SK-N-SH (cell line): Measurements from ENCODE around the gene SNX6. TPM values are rescaled to one million over a fixed set of nuclear protein-coding genes. Genes with fewer than 3 reads are reported as not detected.

ENCODE experiments used
- CTCF ChIA-PET: fragments of 300-600, 350-600 bp; formaldehyde crosslinking; extraction: SDS; loops from one replicate; lab custom pipeline; 2021; lab: Yijun Ruan, JAX
- POLR2A ChIA-PET: fragments of 350-600 bp; sonication (Branson Sonifier 250); formaldehyde crosslinking; extraction: SDS; loops from one replicate; lab custom pipeline; 2020; ENCODE audit warnings: antibody characterized with exemption, inconsistent platforms; lab: Yijun Ruan, JAX
- DNase-seq: peaks from one replicate; pipeline ENCODE4 v3.0.0; 2012
- H2AFZ ChIP-seq: fragments of 200-600 bp; sonication (generic); 2 replicates; pipeline ENCODE4 v1.8.1; 2016; ENCODE audit warnings: antibody characterized with exemption, mild to moderate bottlenecking, low read depth
- H3F3A ChIP-seq: fragments of 200-600 bp; sonication (generic); replicated peaks from 2 replicates; pipeline ENCODE3; 2016; ENCODE audit warnings: antibody characterized with exemption, mild to moderate bottlenecking; ENCODE audit not compliant: insufficient read depth
- H3K27ac ChIP-seq, 2 experiments: fragments of 200-500 bp in 1 of 2; fragments of 200-600 bp in 1 of 2; sonication (Bioruptor generic) in 1 of 2; sonication (generic), shearing (Covaris generic) in 1 of 2; 2 replicates each; pipeline versions ENCODE4 v1.5.1 to v1.6.1; 2014 to 2016; ENCODE audit warnings: low read depth in 2 of 2, inconsistent platforms in 1 of 2, low read length in 1 of 2, mild to moderate bottlenecking in 1 of 2, mixed read lengths in 1 of 2
- H3K27me3 ChIP-seq: fragments of 200-600 bp; sonication (generic), shearing (Covaris generic); 2 replicates; pipeline ENCODE4 v1.6.1; 2016; ENCODE audit warnings: mixed run types; ENCODE audit not compliant: insufficient read depth
- H3K36me3 ChIP-seq, 2 experiments: fragments of 200-500 bp in 1 of 2; fragments of 200-600 bp in 1 of 2; sonication (Bioruptor generic) in 1 of 2; sonication (generic) in 1 of 2; replicated peaks in 1 of 2; 2 replicates each; pipeline versions ENCODE3 to v1.5.1; 2014 to 2016; ENCODE audit warnings: low read length in 1 of 2, mild to moderate bottlenecking in 1 of 2; ENCODE audit not compliant: insufficient read depth in 2 of 2, control insufficient read depth in 1 of 2
- H3K4me1 ChIP-seq, 2 experiments: fragments of 200-500 bp in 1 of 2; fragments of 200-600 bp in 1 of 2; sonication (Bioruptor generic) in 1 of 2; sonication (generic), shearing (Covaris generic) in 1 of 2; 2 replicates each; pipeline versions ENCODE4 v1.5.1 to v1.6.1; 2014 to 2016; ENCODE audit warnings: low read depth in 1 of 2, low read length in 1 of 2, mixed run types in 1 of 2; ENCODE audit not compliant: insufficient read depth in 2 of 2, control insufficient read depth in 1 of 2
- H3K4me2 ChIP-seq: fragments of 200-600 bp; sonication (generic), shearing (Covaris generic); 2 replicates; pipeline ENCODE4 v1.6.1; 2017; ENCODE audit warnings: mixed run types
- H3K4me3 ChIP-seq, 2 experiments: fragments of 200-500 bp in 1 of 2; fragments of 200-600 bp in 1 of 2; sonication (Bioruptor generic) in 1 of 2; sonication (generic), shearing (Covaris generic) in 1 of 2; 2 replicates each; pipeline versions ENCODE4 v1.5.1 to v1.8.1; 2014 to 2016; ENCODE audit warnings: low read depth in 2 of 2, inconsistent platforms in 1 of 2, low read length in 1 of 2, mild to moderate bottlenecking in 1 of 2, mixed read lengths in 1 of 2, moderate library complexity in 1 of 2
- H3K79me2 ChIP-seq: fragments of 200-600 bp; sonication (generic); 2 replicates; pipeline ENCODE4 v1.8.1; 2017; ENCODE audit warnings: mild to moderate bottlenecking; ENCODE audit not compliant: insufficient read depth
- H3K9ac ChIP-seq: fragments of 200-600 bp; sonication (generic); 2 replicates; pipeline ENCODE4 v1.6.1; 2017; ENCODE audit warnings: mixed run types
- H3K9me2 ChIP-seq: fragments of 200-600 bp; sonication (generic); 2 replicates; pipeline ENCODE4 v1.6.1; 2017; ENCODE audit warnings: mixed run types
- H3K9me3 ChIP-seq: fragments of 200-600 bp; sonication (generic); 2 replicates; pipeline ENCODE4 v1.6.1; 2017; ENCODE audit warnings: mixed run types, mild to moderate bottlenecking, moderate library complexity
- H4K20me1 ChIP-seq: fragments of 200-600 bp; sonication (generic); 2 replicates; pipeline ENCODE4 v1.6.1; 2017; ENCODE audit warnings: mild to moderate bottlenecking, mixed run types; ENCODE audit not compliant: insufficient read depth
- CHD2 ChIP-seq: fragments of 150-350 bp; IDR thresholded peaks from 2 replicates; pipeline ENCODE4 v1.6.1; 2018; ENCODE audit warnings: low read length; ENCODE audit not compliant: partially characterized antibody
- CTCF ChIP-seq: fragments of 200-600 bp; sonication (generic); IDR thresholded peaks from 2 replicates; pipeline ENCODE4 v1.6.1; 2017; ENCODE audit warnings: antibody characterized with exemption, mild to moderate bottlenecking, moderate library complexity
- ELF1 ChIP-seq: IDR thresholded peaks from 2 replicates; pipeline ENCODE4 v1.4.0; 2012
- FOSL2 ChIP-seq: IDR thresholded peaks from 2 replicates; pipeline ENCODE4 v1.4.0; 2012; ENCODE audit warnings: low read depth, mild to moderate bottlenecking, moderate library complexity, borderline replicate concordance
- FOXM1 ChIP-seq: IDR thresholded peaks from 2 replicates; pipeline ENCODE4 v1.4.0; 2012; ENCODE audit warnings: low read depth, mild to moderate bottlenecking
- GABPA ChIP-seq: IDR thresholded peaks from 2 replicates; pipeline ENCODE4 v1.4.0; 2012; ENCODE audit warnings: low read depth, mild to moderate bottlenecking
- MAX ChIP-seq: IDR thresholded peaks from 2 replicates; pipeline ENCODE4 v1.4.0; 2012; ENCODE audit warnings: low read depth
- MEF2A ChIP-seq: IDR thresholded peaks from 2 replicates; pipeline ENCODE4 v1.4.0; 2012; ENCODE audit warnings: low read depth, borderline replicate concordance
- MXI1 ChIP-seq: IDR thresholded peaks from 2 replicates; pipeline ENCODE4 v1.6.1; 2012; ENCODE audit warnings: mild to moderate bottlenecking, low read depth, low read length, improper control_type of control experiment
- NFIC ChIP-seq: IDR thresholded peaks from 2 replicates; pipeline ENCODE4 v1.4.0; 2012; ENCODE audit warnings: borderline replicate concordance
- NRF1 ChIP-seq: IDR thresholded peaks from 2 replicates; pipeline ENCODE4 v1.6.1; 2012; ENCODE audit warnings: low read depth, mild to moderate bottlenecking, low read length
- RCOR1 ChIP-seq: fragments of 150-350 bp; IDR thresholded peaks from 2 replicates; pipeline ENCODE4 v1.6.1; 2017; ENCODE audit warnings: antibody characterized with exemption, low read length
- RXRA ChIP-seq: IDR thresholded peaks from 2 replicates; pipeline ENCODE4 v1.4.0; 2012; ENCODE audit warnings: low read depth, mild to moderate bottlenecking, borderline replicate concordance
- SMC3 ChIP-seq: IDR thresholded peaks from 2 replicates; pipeline ENCODE4 v1.6.1; 2012; ENCODE audit warnings: low read depth, low read length, improper control_type of control experiment
- TCF12 ChIP-seq: IDR thresholded peaks from 2 replicates; pipeline ENCODE4 v1.4.0; 2012
- TEAD4 ChIP-seq: IDR thresholded peaks from 2 replicates; pipeline ENCODE4 v1.4.0; 2012; ENCODE audit warnings: mild to moderate bottlenecking, borderline replicate concordance; ENCODE audit not compliant: insufficient read depth
- USF2 ChIP-seq: fragments of 150-350 bp; IDR thresholded peaks from 2 replicates; pipeline ENCODE4 v1.6.1; 2017; ENCODE audit warnings: antibody characterized with exemption, low read length, low read depth, borderline replicate concordance
- YY1 ChIP-seq: IDR thresholded peaks from 2 replicates; pipeline ENCODE4 v1.4.0; 2012; ENCODE audit warnings: low read depth, mild to moderate bottlenecking
- ZBTB33 ChIP-seq: IDR thresholded peaks from 2 replicates; pipeline ENCODE4 v1.4.0; 2012; ENCODE audit warnings: low read depth, borderline replicate concordance
- WGBS: methylation state at CpG from one replicate; pipeline ENCODE4 v1.1.6; 2017; ENCODE audit warnings: low lambda C conversion rate; 5-methylcytosine and 5-hydroxymethylcytosine counted together
- polyA plus RNA-seq, 3 experiments: library from polyadenylated mRNA; depleted of rRNA; stranded (reverse); fragments of >200 nt; gene quantifications; 2 replicates each; pipeline ENCODE4 v1.2.3, GENCODE V29; 2012

The SNX6 gene
- polyA plus RNA-seq, 1 of the 3 experiments (the other 2 are of a cell fraction) = 33.1 TPM

GRCh38 chr14:34610101-34610500, 19.8 kb downstream of the SNX6 start:
- Histone ChIP-seq H3K4me3 (no peak overlapping the region), H3K79me2 (peaks cover 47% of the 10 kb centered on the region)
- CTCF ChIA-PET = no interaction called here

GRCh38 chr14:34605461-34605860, 24.5 kb downstream of the SNX6 start:
- 97% methylated on average over 2 of the region's 2 CpGs for WGBS
- CTCF ChIA-PET = interaction anchor here (0.7 kb wide), 1 partner anchor 12 kb away, joined by 3 read pairs; no protein-coding TSS in a partner anchor

More at GRCh38 chr14:34610101-34610500, 19.8 kb downstream of the SNX6 start:
- TF ChIP-seq SMC3 (no peak), TCF12 (no peak), NFIC (no peak), USF2 (no peak), MAX (no peak), TEAD4 (no peak), FOXM1 (no peak), MXI1 (no peak), CTCF (no peak), RCOR1 (no peak), ELF1 (no peak), MEF2A (no peak), FOSL2 (no peak), YY1 (no peak), CHD2 (no peak), RXRA (no peak), NRF1 (no peak)
- DNase-seq = no peak
- Histone ChIP-seq H3K27ac (no peak overlapping the region), H2AFZ (no peak overlapping the region), H3K9ac (no peak overlapping the region), H3K9me3 (no peaks in the 10 kb centered on the region), H3K27me3 (no peaks in the 10 kb centered on the region), H4K20me1 (no peaks in the 10 kb centered on the region), H3K9me2 (no peaks in the 10 kb centered on the region), H3F3A (peaks cover 31% of the 10 kb centered on the region), H3K36me3 (peaks cover 15 to 66% of the 10 kb centered on the region in 2 experiments), H3K4me1 (no peaks in the 10 kb centered on the region), H3K4me2 (no peak overlapping the region)
- POLR2A ChIA-PET = no interaction called here
- WGBS = 86% methylated on average over 3 of the region's 3 CpGs

More at GRCh38 chr14:34605461-34605860, 24.5 kb downstream of the SNX6 start:
- no peak for DNase-seq
- POLR2A ChIA-PET = no interaction called here
- no peak overlapping the region for H2AFZ ChIP-seq
- peaks cover 33% of the 10 kb centered on the region for H3K79me2 ChIP-seq
- TF ChIP-seq ZBTB33 (no peak), GABPA (no peak)
- H3K4me1 ChIP-seq = no peaks in the 10 kb centered on the region
- H3K4me2 ChIP-seq = no peak overlapping the region
- peak overlapping the region in 1 of 2 experiments; percentile 48; a peak in 2 of 4 replicates for H3K27ac ChIP-seq
- H3K9ac ChIP-seq = no peak overlapping the region
- H3K9me3 ChIP-seq = no peaks in the 10 kb centered on the region
- H3F3A ChIP-seq = peaks cover 50% of the 10 kb centered on the region
- no peak overlapping the region for H3K4me3 ChIP-seq
- H4K20me1 ChIP-seq = no peaks in the 10 kb centered on the region
- peaks cover 40 to 86% of the 10 kb centered on the region in 2 experiments for H3K36me3 ChIP-seq
- no peaks in the 10 kb centered on the region for H3K9me2 ChIP-seq
- no peaks in the 10 kb centered on the region for H3K27me3 ChIP-seq
